A549 (cell line): ENCODE data around the gene RRP8. TPM values are rescaled to one million over a fixed set of nuclear protein-coding genes. Genes with fewer than 3 reads are reported as not detected.

Experiments
- ATAC-seq, 2 experiments: fragments of 200-7000 bp in 1 of 2; fragments of >200 bp in 1 of 2; cut with Nextera tagmentation in 1 of 2; cut with Tn5 transposase in 1 of 2; 3 replicates each; pipeline versions ENCODE4 v1.8.0 to v1.9.1; 2018 to 2020; ENCODE audit warnings: mild to moderate bottlenecking in 1 of 2, moderate library complexity in 1 of 2
- CTCF ChIA-PET: fragments of 300-600 bp; sonication (Branson Sonifier 250); formaldehyde crosslinking; extraction: SDS; loops from one replicate; lab custom pipeline; 2021; ENCODE audit warnings: antibody characterized with exemption, inconsistent platforms; lab: Yijun Ruan, JAX
- POLR2A ChIA-PET: fragments of 350-600 bp; formaldehyde crosslinking; extraction: SDS; loops from one replicate; lab custom pipeline; 2021; ENCODE audit warnings: antibody characterized with exemption, inconsistent platforms; lab: Yijun Ruan, JAX
- DNase-seq, 2 experiments: peaks; one replicate each; pipeline versions ENCODE4 v3.0.0 to v3.0.0-alpha.2; 2011 to 2016; ENCODE audit warnings: low read depth in 1 of 2, low spot score in 1 of 2
- FAIRE-seq: peaks from 2 replicates; lab custom pipeline; 2011; peaks lifted over from hg19 to GRCh38; lab: Jason Lieb, UNC
- H3K27ac ChIP-seq, 2 experiments: fragments of >200 bp; sonication (Bioruptor Twin); formaldehyde crosslinking; 3 replicates each; pipeline ENCODE4 v1.5.1; 2016 to 2017
- H3K4me1 ChIP-seq: fragments of >200 bp; sonication (Bioruptor Twin); formaldehyde crosslinking; 3 replicates; pipeline ENCODE4 v1.6.1; 2016
- H3K4me2 ChIP-seq: fragments of >200 bp; sonication (Bioruptor Twin); formaldehyde crosslinking; 3 replicates; pipeline ENCODE4 v1.6.1; 2016
- H3K4me3 ChIP-seq: fragments of >200 bp; sonication (Bioruptor Twin); formaldehyde crosslinking; 3 replicates; pipeline ENCODE4 v1.5.1; 2016
- H3K9me3 ChIP-seq: fragments of >200 bp; sonication (Bioruptor Twin); formaldehyde crosslinking; 3 replicates; pipeline ENCODE4 v1.6.1; 2016
- BCL3 ChIP-seq: fragments of >200 bp; sonication (Bioruptor Twin); formaldehyde crosslinking; IDR thresholded peaks from 3 replicates; pipeline ENCODE4 v1.6.1; 2016
- BHLHE40 ChIP-seq: IDR thresholded peaks from 2 replicates; pipeline ENCODE4 v1.6.1; 2012; ENCODE audit warnings: low read depth, low read length, inconsistent platforms
- CBX8 ChIP-seq: fragments of 200-600 bp; sonication (generic); IDR thresholded peaks from 2 replicates; pipeline ENCODE4 v1.6.1; 2016
- CHD4 ChIP-seq: fragments of 200-600 bp; sonication (generic); IDR thresholded peaks from 2 replicates; pipeline ENCODE4 v1.6.1; 2016; ENCODE audit warnings: antibody characterized with exemption, mild to moderate bottlenecking, borderline replicate concordance
- EHF ChIP-seq: fragments of 250-450 bp; sonication (Bioruptor Pico); IDR thresholded peaks from 2 replicates; pipeline ENCODE4 v1.5.0; 2020; ENCODE audit warnings: mild to moderate bottlenecking
- FOSB ChIP-seq: fragments of 250-450 bp; sonication (Bioruptor Pico); IDR thresholded peaks from 2 replicates; pipeline ENCODE4 v1.5.0; 2020; ENCODE audit warnings: mild to moderate bottlenecking, moderate library complexity
- HDAC2 ChIP-seq: fragments of 200-600 bp; sonication (generic); IDR thresholded peaks from 2 replicates; pipeline ENCODE4 v1.6.1; 2016
- JUN ChIP-seq, 2 experiments: fragments of >200 bp; sonication (Bioruptor Twin); formaldehyde crosslinking; IDR thresholded peaks; 2 replicates in 1 of 2; 3 replicates in 1 of 2; pipeline ENCODE4 v1.6.1; 2016 to 2017
- JUNB ChIP-seq: fragments of >200 bp; sonication (Bioruptor Twin); formaldehyde crosslinking; IDR thresholded peaks from 2 replicates; pipeline ENCODE4 v1.6.1; 2016
- KDM1A ChIP-seq: fragments of 200-600 bp; sonication (generic); IDR thresholded peaks from 2 replicates; pipeline ENCODE4 v1.6.1; 2016; ENCODE audit warnings: low read depth, mild to moderate bottlenecking
- KDM5A ChIP-seq: fragments of 200-600 bp; sonication (generic); IDR thresholded peaks from 2 replicates; pipeline ENCODE4 v1.6.1; 2016; ENCODE audit warnings: antibody characterized with exemption, mild to moderate bottlenecking
- POLR2A ChIP-seq: IDR thresholded peaks from 2 replicates; pipeline ENCODE4 v1.6.1; 2012; ENCODE audit warnings: mild to moderate bottlenecking, low read length
- RARB ChIP-seq: fragments of 250-450 bp; sonication (Bioruptor Pico); IDR thresholded peaks from 2 replicates; pipeline ENCODE4 v1.8.0; 2021; ENCODE audit warnings: mild to moderate bottlenecking, moderate library complexity
- RNF2 ChIP-seq: fragments of 200-600 bp; sonication (generic); IDR thresholded peaks from 2 replicates; pipeline ENCODE4 v1.6.1; 2016; ENCODE audit warnings: low read depth, mild to moderate bottlenecking, antibody characterized with exemption, moderate library complexity, borderline replicate concordance
- ZSCAN20 ChIP-seq: fragments of 250-450 bp; sonication (Bioruptor Pico); IDR thresholded peaks from 2 replicates; pipeline ENCODE4 v1.8.0; 2022; ENCODE audit warnings: mild to moderate bottlenecking, moderate library complexity
- WGBS: methylation state at CpG from one replicate; pipeline ENCODE4 v1.1.6; 2017; ENCODE audit errors: missing lambda C conversion rate; 5-methylcytosine and 5-hydroxymethylcytosine counted together
- polyA plus RNA-seq, 4 experiments: library from polyadenylated mRNA; depleted of rRNA in 3 of 4; stranded (reverse); fragments of >200 nt; fragmentation: RNase III in 1 of 4; extraction: RNeasy Plus Mini Kit Qiagen cat#74134 plus additional on column Dnase treatment in 1 of 4; gene quantifications; 2 replicates in 3 of 4; 3 replicates in 1 of 4; pipeline ENCODE4 v1.2.3, GENCODE V29; 2011 to 2017
- TF ChIP-seq, protein P1 (sequence below): fragments of >200 bp; sonication (Bioruptor Twin); formaldehyde crosslinking; IDR thresholded peaks from 2 replicates; pipeline ENCODE4 v1.6.1; 2016
- TF ChIP-seq, protein P2 (sequence below): fragments of >200 bp; sonication (Bioruptor Twin); formaldehyde crosslinking; IDR thresholded peaks from 3 replicates; pipeline ENCODE4 v1.5.1; 2016

RRP8 gene
- polyA plus RNA-seq, 2 of the 4 experiments (the other 2 are of a cell fraction): 14.5 to 25.9 TPM

- CTCF ChIA-PET: interaction anchor here (4.0 kb wide), 1 partner anchor 12 kb away, joined by 15 read pairs; no protein-coding TSS in a partner anchor
- DNase-seq (no peak), ATAC-seq (no peak), FAIRE-seq (no peak)
- 69% methylated on average over 14 of the region's 16 CpGs for WGBS
- Histone ChIP-seq H3K9me3 (no peaks in the 10 kb centered on the region), H3K27ac (no peak overlapping the region), H3K4me3 (no peak overlapping the region), H3K4me2 (no peak overlapping the region), H3K4me1 (peaks cover 5% of the 10 kb centered on the region; the same call in 1 of the 3 replicates)
- TF ChIP-seq HDAC2 (no peak), POLR2A (no peak), RARB (no peak), JUNB (no peak), EHF (CRISPR knock-in tag) (no peak), BCL3 (no peak), CHD4 (no peak), CBX8 (no peak), FOSB (CRISPR knock-in tag) (no peak)
- TF ChIP-seq, protein P1, sequence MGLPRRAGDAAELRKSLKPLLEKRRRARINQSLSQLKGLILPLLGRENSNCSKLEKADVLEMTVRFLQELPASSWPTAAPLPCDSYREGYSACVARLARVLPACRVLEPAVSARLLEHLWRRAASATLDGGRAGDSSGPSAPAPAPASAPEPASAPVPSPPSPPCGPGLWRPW: no peak
- TF ChIP-seq, protein P2, sequence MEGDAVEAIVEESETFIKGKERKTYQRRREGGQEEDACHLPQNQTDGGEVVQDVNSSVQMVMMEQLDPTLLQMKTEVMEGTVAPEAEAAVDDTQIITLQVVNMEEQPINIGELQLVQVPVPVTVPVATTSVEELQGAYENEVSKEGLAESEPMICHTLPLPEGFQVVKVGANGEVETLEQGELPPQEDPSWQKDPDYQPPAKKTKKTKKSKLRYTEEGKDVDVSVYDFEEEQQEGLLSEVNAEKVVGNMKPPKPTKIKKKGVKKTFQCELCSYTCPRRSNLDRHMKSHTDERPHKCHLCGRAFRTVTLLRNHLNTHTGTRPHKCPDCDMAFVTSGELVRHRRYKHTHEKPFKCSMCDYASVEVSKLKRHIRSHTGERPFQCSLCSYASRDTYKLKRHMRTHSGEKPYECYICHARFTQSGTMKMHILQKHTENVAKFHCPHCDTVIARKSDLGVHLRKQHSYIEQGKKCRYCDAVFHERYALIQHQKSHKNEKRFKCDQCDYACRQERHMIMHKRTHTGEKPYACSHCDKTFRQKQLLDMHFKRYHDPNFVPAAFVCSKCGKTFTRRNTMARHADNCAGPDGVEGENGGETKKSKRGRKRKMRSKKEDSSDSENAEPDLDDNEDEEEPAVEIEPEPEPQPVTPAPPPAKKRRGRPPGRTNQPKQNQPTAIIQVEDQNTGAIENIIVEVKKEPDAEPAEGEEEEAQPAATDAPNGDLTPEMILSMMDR: no peak
- POLR2A ChIA-PET: no interaction called here
Observed at GRCh38 chr11:6633422-6634408, 30.3 kb upstream of the RRP8 start.

DNA sequence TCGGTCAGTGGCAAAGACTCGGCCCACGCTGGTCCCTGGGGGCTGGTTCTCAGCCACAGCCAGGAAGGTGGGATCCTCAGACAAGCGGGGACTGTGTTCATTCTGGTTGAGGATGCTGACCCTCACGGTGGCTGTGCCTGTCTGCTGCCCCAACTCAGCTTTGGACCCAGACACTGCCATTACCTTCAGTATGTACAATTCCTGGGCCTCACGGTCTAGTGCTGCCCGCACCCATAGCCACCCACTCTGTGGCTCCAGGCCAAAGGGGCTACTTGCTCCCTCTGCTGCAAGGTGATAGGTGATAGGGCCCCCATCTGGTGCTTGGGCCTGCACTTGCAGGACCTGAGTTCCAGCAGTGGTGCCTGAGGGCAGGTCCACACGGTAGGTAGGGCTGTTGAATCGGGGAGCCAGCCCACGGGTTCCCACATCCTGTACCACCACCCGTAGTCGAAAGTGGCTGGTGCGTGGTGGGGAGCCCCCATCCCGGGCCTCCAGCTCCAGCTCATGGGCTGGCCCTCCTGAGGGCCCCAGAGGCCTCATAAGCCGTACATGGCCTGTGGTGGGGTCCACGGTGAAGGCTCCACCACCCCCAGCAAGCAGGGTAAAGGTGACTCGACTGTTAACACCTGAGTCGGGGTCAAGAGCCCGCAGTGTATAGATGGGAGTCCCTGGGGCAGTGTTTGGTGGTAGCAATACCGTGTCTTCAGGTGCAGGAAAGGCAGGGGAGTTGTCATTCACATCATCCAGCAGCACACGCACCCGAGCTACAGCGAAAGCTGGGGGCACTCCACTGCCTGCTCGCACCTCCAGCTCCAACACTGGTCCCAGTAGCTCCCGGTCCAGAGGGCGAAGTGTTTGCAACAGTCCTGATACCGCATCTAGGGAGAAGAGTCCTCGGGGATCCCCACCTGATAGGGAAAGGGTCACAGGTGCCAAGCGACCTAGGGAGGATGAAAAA lies 29.0 kb upstream of the RRP8 start:
- TF ChIP-seq KDM1A (no peak), BHLHE40 (no peak), JUN (IDR thresholded peaks at IDR 0.05) (no peak), EHF (CRISPR knock-in tag) (no peak), KDM5A (no peak), RNF2 (no peak), ZSCAN20 (CRISPR knock-in tag) (no peak)
- Histone ChIP-seq H3K4me2 (no peak overlapping the region), H3K4me1 (peaks cover 5% of the 10 kb centered on the region; the same call in 1 of the 3 replicates), H3K9me3 (no peaks in the 10 kb centered on the region), H3K4me3 (no peak overlapping the region), H3K27ac (no peak overlapping the region)
- no peak for ATAC-seq
- FAIRE-seq: no peak
- WGBS: 53% methylated on average over 24 of the region's 29 CpGs
- ChIA-PET CTCF (interaction anchor here (1.3 to 4.0 kb wide), 4 partner anchors 10 to 26 kb away, joined by 3 to 15 read pairs (median 4); no protein-coding TSS in a partner anchor), POLR2A (no interaction called here)
- DNase-seq: no peak
